HepG2 (cell line): ENCODE data around the gene RBP4. TPM values are rescaled to one million over a fixed set of nuclear protein-coding genes. Genes with fewer than 3 reads are reported as not detected.

ENCODE experiments used
- GZF1 ChIP-seq: sonication (generic); formaldehyde crosslinking; IDR thresholded peaks from 2 replicates; pipeline ENCODE4 v1.5.1; 2020; ENCODE audit warnings: mild to moderate bottlenecking, missing genetic modification reagents
- KDM5B ChIP-seq: sonication (generic); formaldehyde crosslinking; IDR thresholded peaks from 2 replicates; pipeline ENCODE4 v1.4.0; 2020; ENCODE audit warnings: missing genetic modification reagents, mild to moderate bottlenecking, borderline replicate concordance
- KMT2B ChIP-seq: IDR thresholded peaks from 2 replicates; pipeline ENCODE4 v1.6.1; 2016; ENCODE audit warnings: missing genetic modification reagents, missing compliant biosample characterization
- MTA1 ChIP-seq: sonication (generic); formaldehyde crosslinking; IDR thresholded peaks from 2 replicates; pipeline ENCODE4 v1.4.0; 2020; ENCODE audit warnings: missing genetic modification reagents, mild to moderate bottlenecking, borderline replicate concordance
- NFE2L2 ChIP-seq: fragments of 150-350 bp; IDR thresholded peaks from 2 replicates; pipeline ENCODE4 v1.6.1; 2014; ENCODE audit warnings: low read length
- TOPORS ChIP-seq: sonication (generic); formaldehyde crosslinking; IDR thresholded peaks from 2 replicates; pipeline ENCODE4 v1.8.0; 2023; ENCODE audit warnings: mild to moderate bottlenecking, missing genetic modification reagents
- ZBTB7A ChIP-seq: sonication (generic); formaldehyde crosslinking; IDR thresholded peaks from 2 replicates; pipeline ENCODE4 v1.8.0; 2022; ENCODE audit warnings: mild to moderate bottlenecking, missing genetic modification reagents
- ZMYM3 ChIP-seq: sonication (generic); formaldehyde crosslinking; IDR thresholded peaks from 2 replicates; pipeline ENCODE4 v1.5.1; 2020; ENCODE audit warnings: mild to moderate bottlenecking, missing genetic modification reagents
- ZNF234 ChIP-seq: sonication (generic); formaldehyde crosslinking; conservative IDR thresholded peaks from 2 replicates; pipeline ENCODE4 v1.5.1; 2020; ENCODE audit warnings: mild to moderate bottlenecking, missing genetic modification reagents
- ZNF644 ChIP-seq: IDR thresholded peaks from 2 replicates; pipeline ENCODE4 v1.6.1; 2016; ENCODE audit warnings: low read depth
- ZNF720 ChIP-seq: sonication (generic); formaldehyde crosslinking; IDR thresholded peaks from 2 replicates; pipeline ENCODE4 v1.4.0; 2020; ENCODE audit warnings: missing genetic modification reagents
- ZSCAN20 ChIP-seq: sonication (generic); formaldehyde crosslinking; IDR thresholded peaks from 2 replicates; pipeline ENCODE4 v1.4.0; 2020; ENCODE audit warnings: missing genetic modification reagents, mild to moderate bottlenecking, borderline replicate concordance
- polyA plus RNA-seq, 8 experiments: library from polyadenylated mRNA; depleted of rRNA in 3 of 8; stranded (reverse) in 7 of 8; unstranded in 1 of 8; fragments of >200 nt; fragmentation: Illumina TruSeq in 4 of 8; extraction: Trizol in 4 of 8; gene quantifications; 2 replicates each; pipeline versions ENCODE4 v1.2.1 to v1.2.3, GENCODE V29; 2011 to 2016; ENCODE audit warnings: low read depth in 4 of 8, missing spikeins in 1 of 8, mixed read lengths in 1 of 8; ENCODE audit not compliant: insufficient read depth in 1 of 8
- total RNA-seq, 5 experiments: library from RNA; depleted of rRNA; stranded (reverse); fragments of >200 nt; fragmentation: Illumina TruSeq; extraction: Trizol; gene quantifications; 2 replicates each; pipeline ENCODE4 v1.2.3, GENCODE V29; 2016; ENCODE audit warnings: low read depth in 1 of 5
- TF ChIP-seq, protein P1 (sequence below), 2 experiments: IDR thresholded peaks; 2 replicates each; pipeline ENCODE4 v1.6.1; 2011 to 2012; ENCODE audit warnings: low read length in 2 of 2, borderline replicate concordance in 1 of 2, low read depth in 1 of 2, mild to moderate bottlenecking in 1 of 2, moderate library complexity in 1 of 2
- TF ChIP-seq, protein P2 (sequence below): sonication (generic); formaldehyde crosslinking; IDR thresholded peaks from 2 replicates; pipeline ENCODE4 v1.4.0; 2020; ENCODE audit warnings: mild to moderate bottlenecking, low read depth, missing genetic modification reagents
- TF ChIP-seq, protein P3 (sequence below): sonication (generic); formaldehyde crosslinking; conservative IDR thresholded peaks from 2 replicates; pipeline ENCODE4 v1.4.0; 2020; ENCODE audit warnings: missing genetic modification reagents
- TF ChIP-seq, protein P4 (sequence below): sonication (generic); formaldehyde crosslinking; IDR thresholded peaks from 2 replicates; pipeline ENCODE4 v1.8.0; 2022; ENCODE audit warnings: mild to moderate bottlenecking, missing genetic modification reagents; ENCODE audit not compliant: insufficient replicate concordance
- TF ChIP-seq, protein P5 (sequence below): sonication (generic); formaldehyde crosslinking; IDR thresholded peaks from 2 replicates; pipeline ENCODE4 v1.4.0; 2020; ENCODE audit warnings: missing genetic modification reagents

The RBP4 gene
- total and polyA plus RNA-seq, 2 of the 13 experiments (the other 11 are each of a cell fraction or from before 2014, with no cell fraction given): 642 to 931 TPM

DNA sequence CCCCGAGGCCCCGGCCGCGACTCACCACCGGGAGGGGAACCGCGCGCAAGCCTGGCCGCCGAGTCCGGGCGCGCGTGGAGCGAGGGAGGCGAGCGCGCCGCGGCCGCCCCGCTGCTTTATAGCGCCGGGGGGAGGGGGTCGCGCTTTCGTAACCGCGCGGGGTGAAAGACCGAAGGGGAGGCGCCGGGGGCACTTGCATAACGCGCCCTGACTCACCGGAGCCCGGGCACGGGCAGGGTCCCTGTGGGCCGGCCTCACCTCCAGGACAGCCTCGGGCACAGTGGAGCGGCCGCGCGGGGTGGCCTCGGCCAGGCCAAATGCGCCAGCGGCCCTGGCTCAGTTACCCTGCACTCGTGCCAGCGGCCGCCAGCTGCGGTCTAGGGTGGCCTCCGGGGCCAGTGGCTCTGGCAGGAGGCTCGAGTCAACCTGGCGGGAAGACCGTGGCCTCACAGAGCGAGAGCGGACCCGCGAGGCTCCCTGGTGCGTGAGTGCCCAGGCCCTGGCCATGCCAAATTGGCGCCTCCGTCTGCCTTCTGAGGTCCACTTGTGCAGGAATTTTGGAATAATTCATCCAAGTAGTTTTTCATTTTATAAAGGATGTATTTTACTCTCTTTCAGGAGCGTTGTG, at the start of gene RBP4 (continued):
- TF ChIP-seq, protein P1, sequence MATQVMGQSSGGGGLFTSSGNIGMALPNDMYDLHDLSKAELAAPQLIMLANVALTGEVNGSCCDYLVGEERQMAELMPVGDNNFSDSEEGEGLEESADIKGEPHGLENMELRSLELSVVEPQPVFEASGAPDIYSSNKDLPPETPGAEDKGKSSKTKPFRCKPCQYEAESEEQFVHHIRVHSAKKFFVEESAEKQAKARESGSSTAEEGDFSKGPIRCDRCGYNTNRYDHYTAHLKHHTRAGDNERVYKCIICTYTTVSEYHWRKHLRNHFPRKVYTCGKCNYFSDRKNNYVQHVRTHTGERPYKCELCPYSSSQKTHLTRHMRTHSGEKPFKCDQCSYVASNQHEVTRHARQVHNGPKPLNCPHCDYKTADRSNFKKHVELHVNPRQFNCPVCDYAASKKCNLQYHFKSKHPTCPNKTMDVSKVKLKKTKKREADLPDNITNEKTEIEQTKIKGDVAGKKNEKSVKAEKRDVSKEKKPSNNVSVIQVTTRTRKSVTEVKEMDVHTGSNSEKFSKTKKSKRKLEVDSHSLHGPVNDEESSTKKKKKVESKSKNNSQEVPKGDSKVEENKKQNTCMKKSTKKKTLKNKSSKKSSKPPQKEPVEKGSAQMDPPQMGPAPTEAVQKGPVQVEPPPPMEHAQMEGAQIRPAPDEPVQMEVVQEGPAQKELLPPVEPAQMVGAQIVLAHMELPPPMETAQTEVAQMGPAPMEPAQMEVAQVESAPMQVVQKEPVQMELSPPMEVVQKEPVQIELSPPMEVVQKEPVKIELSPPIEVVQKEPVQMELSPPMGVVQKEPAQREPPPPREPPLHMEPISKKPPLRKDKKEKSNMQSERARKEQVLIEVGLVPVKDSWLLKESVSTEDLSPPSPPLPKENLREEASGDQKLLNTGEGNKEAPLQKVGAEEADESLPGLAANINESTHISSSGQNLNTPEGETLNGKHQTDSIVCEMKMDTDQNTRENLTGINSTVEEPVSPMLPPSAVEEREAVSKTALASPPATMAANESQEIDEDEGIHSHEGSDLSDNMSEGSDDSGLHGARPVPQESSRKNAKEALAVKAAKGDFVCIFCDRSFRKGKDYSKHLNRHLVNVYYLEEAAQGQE (IDR thresholded peaks at IDR 0.05; ENCODE audit: borderline replicate concordance in 1 of 2, low read depth in 1 of 2, low read length in 2 of 2): peak in 1 of 2 experiments; percentile 46; a peak in 1 of 4 replicates
- TF ChIP-seq ZNF644 (CRISPR knock-in tag) (no peak), ZNF720 (CRISPR knock-in tag) (no peak), ZSCAN20 (no peak), ZNF234 (CRISPR knock-in tag) (no peak), ZMYM3 (CRISPR knock-in tag) (no peak), TOPORS (CRISPR knock-in tag) (0 out of 2 replicates have a peak, but pooled peaks have one; percentile 25), NFE2L2 (no peak), ZBTB7A (CRISPR knock-in tag) (peak; percentile 86; the same call in 1 of the 2 replicates), GZF1 (CRISPR knock-in tag) (no peak), MTA1 (CRISPR knock-in tag) (peak; percentile 77; the same call in 1 of the 2 replicates), KMT2B (CRISPR knock-in tag) (peak; percentile 63; the same call in 1 of the 2 replicates), KDM5B (peak; percentile 79; the same call in 1 of the 2 replicates)
- TF ChIP-seq, protein P2, sequence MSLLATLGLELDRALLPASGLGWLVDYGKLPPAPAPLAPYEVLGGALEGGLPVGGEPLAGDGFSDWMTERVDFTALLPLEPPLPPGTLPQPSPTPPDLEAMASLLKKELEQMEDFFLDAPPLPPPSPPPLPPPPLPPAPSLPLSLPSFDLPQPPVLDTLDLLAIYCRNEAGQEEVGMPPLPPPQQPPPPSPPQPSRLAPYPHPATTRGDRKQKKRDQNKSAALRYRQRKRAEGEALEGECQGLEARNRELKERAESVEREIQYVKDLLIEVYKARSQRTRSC (CRISPR knock-in tag): no peak
- TF ChIP-seq, protein P3, sequence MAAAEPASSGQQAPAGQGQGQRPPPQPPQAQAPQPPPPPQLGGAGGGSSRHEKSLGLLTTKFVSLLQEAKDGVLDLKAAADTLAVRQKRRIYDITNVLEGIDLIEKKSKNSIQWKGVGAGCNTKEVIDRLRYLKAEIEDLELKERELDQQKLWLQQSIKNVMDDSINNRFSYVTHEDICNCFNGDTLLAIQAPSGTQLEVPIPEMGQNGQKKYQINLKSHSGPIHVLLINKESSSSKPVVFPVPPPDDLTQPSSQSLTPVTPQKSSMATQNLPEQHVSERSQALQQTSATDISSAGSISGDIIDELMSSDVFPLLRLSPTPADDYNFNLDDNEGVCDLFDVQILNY (CRISPR knock-in tag): 0 out of 2 replicates have a peak, but pooled peaks have one; percentile 31
- TF ChIP-seq, protein P4, sequence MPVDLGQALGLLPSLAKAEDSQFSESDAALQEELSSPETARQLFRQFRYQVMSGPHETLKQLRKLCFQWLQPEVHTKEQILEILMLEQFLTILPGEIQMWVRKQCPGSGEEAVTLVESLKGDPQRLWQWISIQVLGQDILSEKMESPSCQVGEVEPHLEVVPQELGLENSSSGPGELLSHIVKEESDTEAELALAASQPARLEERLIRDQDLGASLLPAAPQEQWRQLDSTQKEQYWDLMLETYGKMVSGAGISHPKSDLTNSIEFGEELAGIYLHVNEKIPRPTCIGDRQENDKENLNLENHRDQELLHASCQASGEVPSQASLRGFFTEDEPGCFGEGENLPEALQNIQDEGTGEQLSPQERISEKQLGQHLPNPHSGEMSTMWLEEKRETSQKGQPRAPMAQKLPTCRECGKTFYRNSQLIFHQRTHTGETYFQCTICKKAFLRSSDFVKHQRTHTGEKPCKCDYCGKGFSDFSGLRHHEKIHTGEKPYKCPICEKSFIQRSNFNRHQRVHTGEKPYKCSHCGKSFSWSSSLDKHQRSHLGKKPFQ (CRISPR knock-in tag): peak; percentile 76
- TF ChIP-seq, protein P5, sequence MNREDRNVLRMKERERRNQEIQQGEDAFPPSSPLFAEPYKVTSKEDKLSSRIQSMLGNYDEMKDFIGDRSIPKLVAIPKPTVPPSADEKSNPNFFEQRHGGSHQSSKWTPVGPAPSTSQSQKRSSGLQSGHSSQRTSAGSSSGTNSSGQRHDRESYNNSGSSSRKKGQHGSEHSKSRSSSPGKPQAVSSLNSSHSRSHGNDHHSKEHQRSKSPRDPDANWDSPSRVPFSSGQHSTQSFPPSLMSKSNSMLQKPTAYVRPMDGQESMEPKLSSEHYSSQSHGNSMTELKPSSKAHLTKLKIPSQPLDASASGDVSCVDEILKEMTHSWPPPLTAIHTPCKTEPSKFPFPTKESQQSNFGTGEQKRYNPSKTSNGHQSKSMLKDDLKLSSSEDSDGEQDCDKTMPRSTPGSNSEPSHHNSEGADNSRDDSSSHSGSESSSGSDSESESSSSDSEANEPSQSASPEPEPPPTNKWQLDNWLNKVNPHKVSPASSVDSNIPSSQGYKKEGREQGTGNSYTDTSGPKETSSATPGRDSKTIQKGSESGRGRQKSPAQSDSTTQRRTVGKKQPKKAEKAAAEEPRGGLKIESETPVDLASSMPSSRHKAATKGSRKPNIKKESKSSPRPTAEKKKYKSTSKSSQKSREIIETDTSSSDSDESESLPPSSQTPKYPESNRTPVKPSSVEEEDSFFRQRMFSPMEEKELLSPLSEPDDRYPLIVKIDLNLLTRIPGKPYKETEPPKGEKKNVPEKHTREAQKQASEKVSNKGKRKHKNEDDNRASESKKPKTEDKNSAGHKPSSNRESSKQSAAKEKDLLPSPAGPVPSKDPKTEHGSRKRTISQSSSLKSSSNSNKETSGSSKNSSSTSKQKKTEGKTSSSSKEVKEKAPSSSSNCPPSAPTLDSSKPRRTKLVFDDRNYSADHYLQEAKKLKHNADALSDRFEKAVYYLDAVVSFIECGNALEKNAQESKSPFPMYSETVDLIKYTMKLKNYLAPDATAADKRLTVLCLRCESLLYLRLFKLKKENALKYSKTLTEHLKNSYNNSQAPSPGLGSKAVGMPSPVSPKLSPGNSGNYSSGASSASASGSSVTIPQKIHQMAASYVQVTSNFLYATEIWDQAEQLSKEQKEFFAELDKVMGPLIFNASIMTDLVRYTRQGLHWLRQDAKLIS (CRISPR knock-in tag): peak; percentile 72; the same call in 1 of the 2 replicates
